ENCODE data around the gene PNPLA5. TPM values are rescaled to one million over a fixed set of nuclear protein-coding genes. Genes with fewer than 3 reads are reported as not detected.
A peak's percentile ranks its signal among the peaks of the same experiment; 100 is the strongest.
"Not testable (repeated sequence)": the region's sequence is repeated elsewhere in the genome, so short reads cannot be mapped to it uniquely, and the experiment has no call there.

Gene PNPLA5
- polyA plus RNA-seq, 1 donor (not counting 4 experiments of a cell fraction or from before 2014, with no cell fraction given): not detected

DNA sequence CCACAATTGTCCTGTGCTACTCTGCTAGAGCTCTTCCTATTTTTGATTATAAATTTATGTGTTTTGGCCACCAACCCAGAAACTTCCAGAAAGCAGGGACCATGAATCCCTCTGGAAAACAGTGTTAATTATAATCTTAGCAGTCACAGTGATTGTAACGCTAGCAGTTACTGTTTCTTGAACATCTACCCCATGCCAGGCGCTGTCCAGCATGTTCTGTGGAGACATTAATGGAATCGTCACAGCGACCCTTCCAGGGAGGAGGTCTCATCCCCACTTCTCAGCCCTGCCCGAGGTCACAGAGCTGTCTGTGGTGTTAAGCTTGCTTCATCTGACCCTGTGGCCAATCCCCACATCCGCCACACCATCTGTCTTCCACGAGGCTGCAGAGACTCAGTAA lies 13.9 kb upstream of the PNPLA5 start:
- Histone ChIP-seq H3K27me3 (ENCODE audit: control insufficient read depth, extremely low read depth, insufficient read depth, low read length) (peaks cover 9% of the 10 kb centered on the region), H3K79me2 (ENCODE audit: control insufficient read depth, insufficient read depth, low read length) (no peaks in the 10 kb centered on the region), H3K9me3 (ENCODE audit: control insufficient read depth, low read depth, low read length) (no peaks in the 10 kb centered on the region), H3K4me2 (ENCODE audit: control insufficient read depth, extremely low read depth, insufficient read depth, low read depth, low read length) (no peak overlapping the region), H3K9me1 (ENCODE audit: control insufficient read depth, extremely low read depth, insufficient read depth, low read length) (no peaks in the 10 kb centered on the region), H3K36me3 (ENCODE audit: control insufficient read depth in 2 of 2, extremely low read depth in 1 of 2, insufficient read depth in 2 of 2, low read length in 2 of 2) (no peaks in the 10 kb centered on the region), H3K27ac (ENCODE audit: control insufficient read depth, insufficient read depth, low read length) (no peak overlapping the region), H4K20me1 (ENCODE audit: control insufficient read depth, extremely low read depth, insufficient read depth, low read length) (no peaks in the 10 kb centered on the region), H2AFZ (ENCODE audit: control insufficient read depth, low read length) (no peak overlapping the region), H3K4me3 (ENCODE audit: control insufficient read depth in 2 of 3, extremely low read depth in 1 of 3, insufficient read depth in 2 of 3, low read depth in 1 of 3, low read length in 3 of 3) (no peak overlapping the region), H3K4me1 (ENCODE audit: control insufficient read depth, extremely low read depth, insufficient read depth, low read length) (peaks cover 6% of the 10 kb centered on the region), H3K9ac (ENCODE audit: control insufficient read depth, extremely low read depth, insufficient read depth, low read length) (no peak overlapping the region)
- FAIRE-seq: no peak
- dilution Hi-C loops (cut with MboI; ENCODE audit: extremely low pct_ligation_motif_present, low sequenced_read_pairs): no loop called here
- no peak for DNase-seq (ENCODE audit: low read depth, low spot score)
- TF ChIP-seq EZH2 (IDR thresholded peaks at IDR 0.05; ENCODE audit: low read length): no peak
- TF ChIP-seq, protein P1, sequence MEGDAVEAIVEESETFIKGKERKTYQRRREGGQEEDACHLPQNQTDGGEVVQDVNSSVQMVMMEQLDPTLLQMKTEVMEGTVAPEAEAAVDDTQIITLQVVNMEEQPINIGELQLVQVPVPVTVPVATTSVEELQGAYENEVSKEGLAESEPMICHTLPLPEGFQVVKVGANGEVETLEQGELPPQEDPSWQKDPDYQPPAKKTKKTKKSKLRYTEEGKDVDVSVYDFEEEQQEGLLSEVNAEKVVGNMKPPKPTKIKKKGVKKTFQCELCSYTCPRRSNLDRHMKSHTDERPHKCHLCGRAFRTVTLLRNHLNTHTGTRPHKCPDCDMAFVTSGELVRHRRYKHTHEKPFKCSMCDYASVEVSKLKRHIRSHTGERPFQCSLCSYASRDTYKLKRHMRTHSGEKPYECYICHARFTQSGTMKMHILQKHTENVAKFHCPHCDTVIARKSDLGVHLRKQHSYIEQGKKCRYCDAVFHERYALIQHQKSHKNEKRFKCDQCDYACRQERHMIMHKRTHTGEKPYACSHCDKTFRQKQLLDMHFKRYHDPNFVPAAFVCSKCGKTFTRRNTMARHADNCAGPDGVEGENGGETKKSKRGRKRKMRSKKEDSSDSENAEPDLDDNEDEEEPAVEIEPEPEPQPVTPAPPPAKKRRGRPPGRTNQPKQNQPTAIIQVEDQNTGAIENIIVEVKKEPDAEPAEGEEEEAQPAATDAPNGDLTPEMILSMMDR (optimal IDR thresholded peaks at IDR 0.05 in 1 of 3, IDR thresholded peaks at IDR 0.05 in 1 of 3, conservative IDR thresholded peaks at IDR 0.05 in 1 of 3; ENCODE audit: extremely low read depth in 1 of 3, insufficient read depth in 2 of 3, low read length in 3 of 3): no peak

DNA sequence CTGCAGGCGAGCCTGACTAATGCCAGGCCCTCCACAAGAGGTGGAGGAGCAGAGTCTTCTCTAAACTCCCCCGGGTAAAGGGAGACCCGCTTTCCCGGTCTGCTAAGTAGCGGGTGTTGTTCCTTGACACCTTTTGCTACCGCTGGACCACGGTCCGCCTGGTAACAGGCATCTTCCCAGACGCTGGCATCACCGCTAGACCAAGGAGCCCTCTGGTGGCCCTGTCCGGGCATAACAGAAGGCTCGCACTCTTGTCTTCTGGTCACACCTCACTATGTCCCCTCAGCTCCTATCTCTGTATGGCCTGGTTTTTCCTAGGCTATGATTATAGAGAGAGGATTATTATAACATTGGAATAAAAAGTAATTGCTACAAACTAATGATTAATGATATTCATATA lies 12.6 kb upstream of the PNPLA5 start:
- H4K20me1 ChIP-seq (ENCODE audit: control insufficient read depth, extremely low read depth, insufficient read depth, low read length); DNase-seq (ENCODE audit: low read depth, low spot score); H2AFZ ChIP-seq (ENCODE audit: control insufficient read depth, low read length); FAIRE-seq; H3K9me3 ChIP-seq (ENCODE audit: control insufficient read depth, low read depth, low read length); H3K27ac ChIP-seq (ENCODE audit: control insufficient read depth, insufficient read depth, low read length); H3K36me3 ChIP-seq (ENCODE audit: control insufficient read depth in 2 of 2, extremely low read depth in 1 of 2, insufficient read depth in 2 of 2, low read length in 2 of 2); H3K9me1 ChIP-seq (ENCODE audit: control insufficient read depth, extremely low read depth, insufficient read depth, low read length); H3K4me3 ChIP-seq (ENCODE audit: control insufficient read depth in 2 of 3, extremely low read depth in 1 of 3, insufficient read depth in 2 of 3, low read depth in 1 of 3, low read length in 3 of 3); H3K4me2 ChIP-seq (ENCODE audit: control insufficient read depth, extremely low read depth, insufficient read depth, low read depth, low read length); H3K4me1 ChIP-seq (ENCODE audit: control insufficient read depth, extremely low read depth, insufficient read depth, low read length); dilution Hi-C loops (cut with MboI; ENCODE audit: extremely low pct_ligation_motif_present, low sequenced_read_pairs); H3K79me2 ChIP-seq (ENCODE audit: control insufficient read depth, insufficient read depth, low read length); H3K9ac ChIP-seq (ENCODE audit: control insufficient read depth, extremely low read depth, insufficient read depth, low read length): not testable (repeated sequence)
- H3K27me3 ChIP-seq (ENCODE audit: control insufficient read depth, extremely low read depth, insufficient read depth, low read length): peaks cover 15% of the 10 kb centered on the region
- TF ChIP-seq, protein P1 (optimal IDR thresholded peaks at IDR 0.05 in 1 of 3, IDR thresholded peaks at IDR 0.05 in 1 of 3, conservative IDR thresholded peaks at IDR 0.05 in 1 of 3; ENCODE audit: extremely low read depth in 1 of 3, insufficient read depth in 2 of 3, low read length in 3 of 3): peak in 2 of 3 experiments; percentile 11 to 30

DNA sequence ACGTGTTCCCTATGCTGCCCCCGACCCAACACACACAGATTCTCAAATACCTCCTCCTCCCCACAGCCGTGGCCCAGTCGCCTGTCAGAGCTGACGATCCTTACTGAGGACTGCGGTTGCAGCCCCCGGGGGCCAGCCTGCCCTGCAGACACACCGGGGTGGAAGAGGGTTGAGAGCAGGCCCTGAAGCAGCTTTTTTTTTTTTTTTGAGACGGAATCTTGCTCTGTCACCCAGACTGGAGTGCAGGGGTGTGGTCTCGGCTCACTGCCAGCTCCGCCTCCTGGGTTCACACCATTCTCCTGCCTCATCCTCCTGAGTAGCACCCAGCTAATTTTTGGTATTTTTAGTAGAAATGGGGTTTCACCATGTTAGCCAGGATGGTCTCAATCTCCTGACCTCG lies 11.2 kb upstream of the PNPLA5 start:
- FAIRE-seq; H2AFZ ChIP-seq (ENCODE audit: control insufficient read depth, low read length): not testable (repeated sequence)

More for the DNA sequence above, 11.2 kb upstream of the PNPLA5 start:
- H3K4me1 ChIP-seq (ENCODE audit: control insufficient read depth, extremely low read depth, insufficient read depth, low read length); dilution Hi-C loops (cut with MboI; ENCODE audit: extremely low pct_ligation_motif_present, low sequenced_read_pairs); H3K36me3 ChIP-seq (ENCODE audit: control insufficient read depth in 2 of 2, extremely low read depth in 1 of 2, insufficient read depth in 2 of 2, low read length in 2 of 2); H3K9me1 ChIP-seq (ENCODE audit: control insufficient read depth, extremely low read depth, insufficient read depth, low read length); H3K4me2 ChIP-seq (ENCODE audit: control insufficient read depth, extremely low read depth, insufficient read depth, low read depth, low read length); DNase-seq (ENCODE audit: low read depth, low spot score); H3K27ac ChIP-seq (ENCODE audit: control insufficient read depth, insufficient read depth, low read length); H3K9ac ChIP-seq (ENCODE audit: control insufficient read depth, extremely low read depth, insufficient read depth, low read length); H3K4me3 ChIP-seq (ENCODE audit: control insufficient read depth in 2 of 3, extremely low read depth in 1 of 3, insufficient read depth in 2 of 3, low read depth in 1 of 3, low read length in 3 of 3); H3K79me2 ChIP-seq (ENCODE audit: control insufficient read depth, insufficient read depth, low read length); H3K9me3 ChIP-seq (ENCODE audit: control insufficient read depth, low read depth, low read length); H4K20me1 ChIP-seq (ENCODE audit: control insufficient read depth, extremely low read depth, insufficient read depth, low read length): not testable (repeated sequence)
- H3K27me3 ChIP-seq (ENCODE audit: control insufficient read depth, extremely low read depth, insufficient read depth, low read length): peaks cover 14% of the 10 kb centered on the region
